ENCODE results near the gene APRT.

The APRT gene

GRCh38 chr16:88803264-88803987, 8.3 kb downstream of the APRT start, which contains the start of gene CDT1:
Gene CDT1 (plus strand): TSS chr16:88803789. CDS start chr16:88803832, 43 bp downstream.
- TF ChIP-seq CTCF (conservative IDR thresholded peaks at IDR 0.05): no peak
- peak within 1 kb of the TSS; percentile 39; the same call in 1 of the 2 replicates for H3K27ac ChIP-seq

DNA sequence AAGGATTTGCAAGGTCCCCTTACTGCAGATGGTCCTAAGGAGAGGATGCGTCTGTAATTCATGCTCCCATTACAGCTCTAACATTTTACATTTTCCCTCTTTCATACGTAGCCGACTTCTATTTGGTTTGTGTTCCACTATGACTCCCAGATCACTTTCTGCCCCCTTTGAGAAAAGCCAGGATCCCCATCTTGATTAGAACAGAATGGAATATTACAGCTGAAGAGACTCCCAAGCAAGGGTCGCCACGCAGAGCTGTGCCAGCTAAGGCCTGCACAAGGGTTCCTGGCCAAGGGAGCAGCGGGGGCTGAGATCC, 11.5 kb downstream of the APRT start:
- no peak for TF ChIP-seq CTCF (conservative IDR thresholded peaks at IDR 0.05)
- no peak overlapping the region for H3K27ac ChIP-seq

GRCh38 chr16:88799569-88800276, 12.0 kb downstream of the APRT start:
- H3K27ac ChIP-seq: no peak overlapping the region
- no peak for TF ChIP-seq CTCF (conservative IDR thresholded peaks at IDR 0.05)

DNA sequence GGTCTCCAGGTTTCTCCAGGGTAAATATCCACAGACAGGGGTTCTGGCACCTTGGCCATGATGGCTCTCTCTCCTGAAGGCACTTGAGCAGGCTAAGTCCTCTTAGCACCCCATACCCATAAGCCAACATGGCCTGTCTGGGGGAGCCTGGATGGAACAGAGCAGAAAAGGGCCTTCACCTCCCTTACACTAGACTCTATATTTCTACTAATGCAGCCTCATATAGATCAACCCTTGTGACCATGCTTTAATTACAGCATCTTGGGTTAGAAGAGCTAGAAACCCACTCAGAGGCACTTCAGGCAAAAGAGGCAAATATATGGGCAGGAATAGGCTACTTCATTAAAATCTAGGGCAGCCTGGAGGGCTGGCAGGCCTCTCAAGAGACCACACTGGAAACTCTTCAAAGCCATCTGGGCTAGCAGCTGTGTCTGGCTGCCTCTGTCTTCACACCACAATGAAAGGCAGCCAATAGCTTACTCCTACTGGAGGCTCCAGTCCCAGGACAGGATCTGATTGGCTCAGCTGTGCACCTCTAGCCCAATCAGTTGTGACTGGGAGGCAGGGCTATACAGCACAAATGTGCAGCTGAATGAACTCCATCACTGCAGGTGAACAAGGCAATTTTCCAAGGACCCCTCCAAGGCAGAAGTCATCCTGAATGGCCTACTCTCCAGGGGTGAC, 12.8 kb downstream of the APRT start:
- TF ChIP-seq CTCF (conservative IDR thresholded peaks at IDR 0.05): no peak
- H3K27ac ChIP-seq: no peak overlapping the region

DNA sequence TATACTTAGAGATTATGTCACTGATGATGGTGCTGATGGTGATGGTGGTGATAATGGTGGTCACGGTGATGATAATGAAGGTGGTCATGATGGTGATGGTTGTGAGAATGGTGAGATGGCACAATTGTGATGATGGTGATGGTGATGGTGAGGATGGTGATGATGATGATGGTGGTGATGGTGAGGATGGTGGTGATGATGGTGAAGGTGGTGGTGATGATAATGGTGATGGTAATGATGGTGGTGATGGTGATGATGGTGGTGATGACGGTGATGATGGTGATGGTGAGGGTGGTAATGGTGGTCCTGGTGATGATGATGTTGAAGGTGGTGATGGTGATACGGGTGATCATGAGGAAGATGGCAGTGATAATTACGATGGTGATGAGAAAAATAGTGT, 13.7 kb downstream of the APRT start:
- no peak for TF ChIP-seq CTCF (conservative IDR thresholded peaks at IDR 0.05)
- H3K27ac ChIP-seq: no peak overlapping the region

DNA sequence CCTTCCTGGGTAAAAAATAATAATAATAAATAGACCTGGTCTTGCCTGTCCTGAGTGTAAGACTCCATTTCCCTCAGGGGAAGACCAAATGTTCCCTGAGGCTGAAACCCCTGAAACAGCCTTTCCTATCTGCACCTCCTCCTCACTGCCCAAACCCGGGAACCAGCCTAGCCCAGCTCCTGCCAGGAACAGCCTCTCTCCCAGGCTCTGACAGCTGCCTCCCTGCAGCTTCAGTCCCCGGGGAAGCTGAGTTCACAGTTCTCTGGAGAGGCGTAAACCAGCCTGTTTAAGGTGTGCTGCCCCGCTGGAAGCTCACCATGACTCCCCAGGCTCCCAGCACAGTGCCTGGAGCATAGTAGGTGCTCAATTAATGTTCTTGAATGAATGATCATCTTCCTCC, 15.4 kb downstream of the APRT start:
- no peak for TF ChIP-seq CTCF (conservative IDR thresholded peaks at IDR 0.05)
- no peak overlapping the region for H3K27ac ChIP-seq

GRCh38 chr16:88793251-88793954, 18.3 kb downstream of the APRT start:
- no peak for TF ChIP-seq CTCF (conservative IDR thresholded peaks at IDR 0.05)
- no peak overlapping the region for H3K27ac ChIP-seq

Data from VCaP (cell line).